ENCODE results near the gene ATP2B3. TPM values are rescaled to one million over a fixed set of nuclear protein-coding genes. Genes with fewer than 3 reads are reported as not detected.

Gene ATP2B3
- total and polyA plus RNA-seq, 9 of the 15 experiments (the other 6 are each of a cell fraction or from before 2014, with no cell fraction given): 0.04 TPM; not detected in 8

DNA sequence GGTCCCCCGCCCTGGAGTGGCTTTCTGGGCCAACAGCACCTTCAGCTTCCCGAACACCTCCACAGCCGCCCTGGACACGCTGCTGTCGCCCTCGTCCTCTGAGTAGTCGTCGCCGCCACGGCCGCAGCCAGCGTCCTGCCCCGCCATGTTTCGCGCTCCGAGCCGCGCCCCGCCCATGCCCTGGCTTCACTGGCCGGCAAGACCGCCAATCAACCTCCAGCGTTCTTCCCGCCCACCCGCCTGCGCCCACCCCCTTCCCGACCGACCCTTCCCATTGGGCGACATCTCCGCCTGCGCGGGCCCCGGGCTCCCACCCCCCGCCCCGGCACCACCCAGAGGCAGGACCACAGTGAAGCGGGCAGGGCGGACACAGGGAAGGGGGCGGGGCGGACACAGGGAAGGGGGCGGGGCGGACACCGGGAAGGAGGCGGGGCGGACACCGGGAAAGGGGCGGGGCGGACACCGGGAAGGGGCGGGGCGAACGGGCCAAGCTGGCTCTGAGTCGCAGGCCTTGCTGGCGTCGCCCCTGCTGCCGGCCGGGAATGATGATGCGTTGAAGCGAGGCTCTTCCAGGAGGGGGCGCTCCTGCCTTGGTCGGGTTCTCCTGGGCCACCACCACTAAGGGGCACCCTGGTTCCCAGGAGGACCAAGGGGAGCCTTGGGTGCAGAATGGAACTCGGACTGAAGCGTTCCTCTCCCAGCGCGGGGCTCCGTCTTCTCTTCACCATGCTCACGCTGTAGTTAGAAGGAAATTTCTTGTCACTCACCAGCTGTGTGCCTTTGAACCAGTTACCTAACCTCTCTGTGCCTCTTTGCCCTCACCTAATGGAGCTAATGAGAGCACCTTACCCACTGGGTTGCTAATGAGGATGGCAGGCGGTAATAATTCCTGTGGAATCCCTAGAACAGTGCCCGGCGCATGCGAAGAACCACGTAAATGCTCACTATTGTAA lies 46.8 kb upstream of the ATP2B3 start, which contains the start of gene HAUS7 (continued):
- TF ChIP-seq, protein P1, sequence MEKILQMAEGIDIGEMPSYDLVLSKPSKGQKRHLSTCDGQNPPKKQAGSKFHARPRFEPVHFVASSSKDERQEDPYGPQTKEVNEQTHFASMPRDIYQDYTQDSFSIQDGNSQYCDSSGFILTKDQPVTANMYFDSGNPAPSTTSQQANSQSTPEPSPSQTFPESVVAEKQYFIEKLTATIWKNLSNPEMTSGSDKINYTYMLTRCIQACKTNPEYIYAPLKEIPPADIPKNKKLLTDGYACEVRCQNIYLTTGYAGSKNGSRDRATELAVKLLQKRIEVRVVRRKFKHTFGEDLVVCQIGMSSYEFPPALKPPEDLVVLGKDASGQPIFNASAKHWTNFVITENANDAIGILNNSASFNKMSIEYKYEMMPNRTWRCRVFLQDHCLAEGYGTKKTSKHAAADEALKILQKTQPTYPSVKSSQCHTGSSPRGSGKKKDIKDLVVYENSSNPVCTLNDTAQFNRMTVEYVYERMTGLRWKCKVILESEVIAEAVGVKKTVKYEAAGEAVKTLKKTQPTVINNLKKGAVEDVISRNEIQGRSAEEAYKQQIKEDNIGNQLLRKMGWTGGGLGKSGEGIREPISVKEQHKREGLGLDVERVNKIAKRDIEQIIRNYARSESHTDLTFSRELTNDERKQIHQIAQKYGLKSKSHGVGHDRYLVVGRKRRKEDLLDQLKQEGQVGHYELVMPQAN (IDR thresholded peaks at IDR 0.05; ENCODE audit: borderline replicate concordance): no peak
- TF ChIP-seq SNRNP70 (optimal IDR thresholded peaks at IDR 0.05; ENCODE audit: low read depth, low read length) (no peak), ZNF232 (CRISPR knock-in tag; IDR thresholded peaks at IDR 0.05) (no peak), SMAD4 (CRISPR knock-in tag; conservative IDR thresholded peaks at IDR 0.05) (no peak), ZC3H4 (CRISPR knock-in tag; IDR thresholded peaks at IDR 0.05; ENCODE audit: borderline replicate concordance) (no peak), GTF2F1 (IDR thresholded peaks at IDR 0.05; ENCODE audit: low read depth, low read length) (no peak), NCOA1 (IDR thresholded peaks at IDR 0.05; ENCODE audit: low read depth) (no peak), SRF (CRISPR knock-in tag; IDR thresholded peaks at IDR 0.05) (no peak), IRF2 (CRISPR knock-in tag; IDR thresholded peaks at IDR 0.05) (no peak), BACH1 (tag; IDR thresholded peaks at IDR 0.05) (no peak), RNF2 (IDR thresholded peaks at IDR 0.05) (no peak), ELF4 (CRISPR knock-in tag; IDR thresholded peaks at IDR 0.05) (no peak), RB1 (IDR thresholded peaks at IDR 0.05; ENCODE audit: low read depth) (no peak), ZBTB1 (CRISPR knock-in tag; IDR thresholded peaks at IDR 0.05; ENCODE audit: borderline replicate concordance, low read depth) (no peak), ATF1 (CRISPR knock-in tag; IDR thresholded peaks at IDR 0.05) (peak; percentile 91), ATF1 (tag; IDR thresholded peaks at IDR 0.05) (peak; percentile 89)
- TF ChIP-seq, protein P2, sequence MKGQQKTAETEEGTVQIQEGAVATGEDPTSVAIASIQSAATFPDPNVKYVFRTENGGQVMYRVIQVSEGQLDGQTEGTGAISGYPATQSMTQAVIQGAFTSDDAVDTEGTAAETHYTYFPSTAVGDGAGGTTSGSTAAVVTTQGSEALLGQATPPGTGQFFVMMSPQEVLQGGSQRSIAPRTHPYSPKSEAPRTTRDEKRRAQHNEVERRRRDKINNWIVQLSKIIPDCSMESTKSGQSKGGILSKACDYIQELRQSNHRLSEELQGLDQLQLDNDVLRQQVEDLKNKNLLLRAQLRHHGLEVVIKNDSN (CRISPR knock-in tag; IDR thresholded peaks at IDR 0.05): no peak
- TF ChIP-seq, protein P3, sequence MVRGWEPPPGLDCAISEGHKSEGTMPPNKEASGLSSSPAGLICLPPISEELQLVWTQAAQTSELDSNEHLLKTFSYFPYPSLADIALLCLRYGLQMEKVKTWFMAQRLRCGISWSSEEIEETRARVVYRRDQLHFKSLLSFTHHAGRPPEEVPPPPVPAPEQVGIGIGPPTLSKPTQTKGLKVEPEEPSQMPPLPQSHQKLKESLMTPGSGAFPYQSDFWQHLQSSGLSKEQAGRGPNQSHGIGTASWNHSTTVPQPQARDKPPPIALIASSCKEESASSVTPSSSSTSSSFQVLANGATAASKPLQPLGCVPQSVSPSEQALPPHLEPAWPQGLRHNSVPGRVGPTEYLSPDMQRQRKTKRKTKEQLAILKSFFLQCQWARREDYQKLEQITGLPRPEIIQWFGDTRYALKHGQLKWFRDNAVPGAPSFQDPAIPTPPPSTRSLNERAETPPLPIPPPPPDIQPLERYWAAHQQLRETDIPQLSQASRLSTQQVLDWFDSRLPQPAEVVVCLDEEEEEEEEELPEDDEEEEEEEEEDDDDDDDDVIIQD (CRISPR knock-in tag; IDR thresholded peaks at IDR 0.05): no peak
- TF ChIP-seq, protein P4, sequence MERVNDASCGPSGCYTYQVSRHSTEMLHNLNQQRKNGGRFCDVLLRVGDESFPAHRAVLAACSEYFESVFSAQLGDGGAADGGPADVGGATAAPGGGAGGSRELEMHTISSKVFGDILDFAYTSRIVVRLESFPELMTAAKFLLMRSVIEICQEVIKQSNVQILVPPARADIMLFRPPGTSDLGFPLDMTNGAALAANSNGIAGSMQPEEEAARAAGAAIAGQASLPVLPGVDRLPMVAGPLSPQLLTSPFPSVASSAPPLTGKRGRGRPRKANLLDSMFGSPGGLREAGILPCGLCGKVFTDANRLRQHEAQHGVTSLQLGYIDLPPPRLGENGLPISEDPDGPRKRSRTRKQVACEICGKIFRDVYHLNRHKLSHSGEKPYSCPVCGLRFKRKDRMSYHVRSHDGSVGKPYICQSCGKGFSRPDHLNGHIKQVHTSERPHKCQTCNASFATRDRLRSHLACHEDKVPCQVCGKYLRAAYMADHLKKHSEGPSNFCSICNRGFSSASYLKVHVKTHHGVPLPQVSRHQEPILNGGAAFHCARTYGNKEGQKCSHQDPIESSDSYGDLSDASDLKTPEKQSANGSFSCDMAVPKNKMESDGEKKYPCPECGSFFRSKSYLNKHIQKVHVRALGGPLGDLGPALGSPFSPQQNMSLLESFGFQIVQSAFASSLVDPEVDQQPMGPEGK (CRISPR knock-in tag; IDR thresholded peaks at IDR 0.05; ENCODE audit: borderline replicate concordance): no peak
- TF ChIP-seq, protein P5, sequence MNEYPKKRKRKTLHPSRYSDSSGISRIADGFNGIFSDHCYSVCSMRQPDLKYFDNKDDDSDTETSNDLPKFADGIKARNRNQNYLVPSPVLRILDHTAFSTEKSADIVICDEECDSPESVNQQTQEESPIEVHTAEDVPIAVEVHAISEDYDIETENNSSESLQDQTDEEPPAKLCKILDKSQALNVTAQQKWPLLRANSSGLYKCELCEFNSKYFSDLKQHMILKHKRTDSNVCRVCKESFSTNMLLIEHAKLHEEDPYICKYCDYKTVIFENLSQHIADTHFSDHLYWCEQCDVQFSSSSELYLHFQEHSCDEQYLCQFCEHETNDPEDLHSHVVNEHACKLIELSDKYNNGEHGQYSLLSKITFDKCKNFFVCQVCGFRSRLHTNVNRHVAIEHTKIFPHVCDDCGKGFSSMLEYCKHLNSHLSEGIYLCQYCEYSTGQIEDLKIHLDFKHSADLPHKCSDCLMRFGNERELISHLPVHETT (CRISPR knock-in tag; conservative IDR thresholded peaks at IDR 0.05 in 1 of 2, IDR thresholded peaks at IDR 0.05 in 1 of 2): peak in 1 of 2 experiments; percentile 97; a peak in 2 of 4 replicates

All from K562 (cell line).